ENCODE results near the gene CNNM2. TPM values are rescaled to one million over a fixed set of nuclear protein-coding genes. Genes with fewer than 3 reads are reported as not detected.

CNNM2 gene
- total RNA-seq, 1 experiment from 2014 or later: 7.2 TPM

DNA sequence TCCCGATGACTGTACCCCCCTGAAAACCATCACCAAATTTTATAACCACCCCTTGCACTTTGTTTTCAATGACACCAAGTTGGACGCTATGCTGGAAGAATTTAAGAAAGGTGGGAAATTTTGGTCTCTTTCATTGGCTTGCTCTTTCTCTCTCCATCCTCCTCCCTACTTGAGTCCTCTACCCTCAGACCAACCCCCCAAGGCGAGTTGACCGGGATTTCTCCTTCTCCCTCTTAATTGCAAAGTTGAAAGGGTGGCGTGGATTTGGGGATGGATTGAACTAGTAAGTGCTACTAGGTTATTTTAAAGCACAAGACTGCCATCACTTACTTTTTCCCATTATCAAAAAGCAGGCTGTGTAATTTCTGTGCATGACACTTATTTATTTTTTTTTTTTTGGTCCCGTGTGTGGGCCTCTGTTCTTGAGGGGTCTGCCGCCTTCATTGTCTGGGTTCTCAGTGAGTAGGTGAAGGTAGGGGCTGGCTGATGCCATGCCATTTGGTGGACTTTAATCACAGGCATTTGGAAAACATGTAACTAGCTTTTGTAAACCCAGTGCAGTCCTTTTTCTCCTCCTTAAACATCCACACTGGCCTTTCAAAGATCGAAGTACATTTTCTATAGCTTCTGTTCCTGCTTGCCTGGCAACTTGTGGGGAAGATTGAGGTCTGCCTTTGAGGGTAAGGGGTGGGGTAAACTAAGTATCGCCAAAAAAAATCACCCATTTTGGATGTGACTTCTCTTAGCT lies 2.1 kb downstream of the CNNM2 start:
- DNase-seq: no peak
- Histone ChIP-seq H3K79me2 (ENCODE audit: low read length) (peaks cover 22% of the 10 kb centered on the region), H3K36me3 (ENCODE audit: low read depth, low read length) (no peaks in the 10 kb centered on the region), H3K9me2 (replicated peaks; ENCODE audit: low read length) (no peaks in the 10 kb centered on the region), H3K4me1 (ENCODE audit: insufficient read depth, low read length) (peaks cover 22% of the 10 kb centered on the region), H3K27me3 (ENCODE audit: low read length) (no peaks in the 10 kb centered on the region), H3K9me3 (ENCODE audit: low read length) (no peaks in the 10 kb centered on the region), H4K20me1 (ENCODE audit: low read length) (no peaks in the 10 kb centered on the region), H3K27ac (ENCODE audit: low read length) (no peak overlapping the region), H3K4me3 (ENCODE audit: low read length) (peak overlapping the region; percentile 85), H3K4me2 (ENCODE audit: low read length) (peak overlapping the region; percentile 99), H2AFZ (ENCODE audit: low read length) (no peak overlapping the region), H3K9ac (ENCODE audit: low read length) (no peak overlapping the region), H3F3A (ENCODE audit: low read length, unreplicated experiment) (no peaks in the 10 kb centered on the region)
- POLR2A ChIA-PET (ENCODE audit: unreplicated experiment): no interaction called here
- CTCF ChIA-PET: no interaction called here
- intact Hi-C loops (cut with micrococcal nuclease): loop anchor here (10.0 kb wide), 1 partner anchor 65 kb away; no protein-coding TSS in a partner anchor
- TF ChIP-seq EZH2 (IDR thresholded peaks at IDR 0.05; ENCODE audit: low read length, unreplicated experiment) (no peak), EZH2phosphoT487 (IDR thresholded peaks at IDR 0.05; ENCODE audit: borderline replicate concordance, low read length) (no peak)
- TF ChIP-seq, protein P1, sequence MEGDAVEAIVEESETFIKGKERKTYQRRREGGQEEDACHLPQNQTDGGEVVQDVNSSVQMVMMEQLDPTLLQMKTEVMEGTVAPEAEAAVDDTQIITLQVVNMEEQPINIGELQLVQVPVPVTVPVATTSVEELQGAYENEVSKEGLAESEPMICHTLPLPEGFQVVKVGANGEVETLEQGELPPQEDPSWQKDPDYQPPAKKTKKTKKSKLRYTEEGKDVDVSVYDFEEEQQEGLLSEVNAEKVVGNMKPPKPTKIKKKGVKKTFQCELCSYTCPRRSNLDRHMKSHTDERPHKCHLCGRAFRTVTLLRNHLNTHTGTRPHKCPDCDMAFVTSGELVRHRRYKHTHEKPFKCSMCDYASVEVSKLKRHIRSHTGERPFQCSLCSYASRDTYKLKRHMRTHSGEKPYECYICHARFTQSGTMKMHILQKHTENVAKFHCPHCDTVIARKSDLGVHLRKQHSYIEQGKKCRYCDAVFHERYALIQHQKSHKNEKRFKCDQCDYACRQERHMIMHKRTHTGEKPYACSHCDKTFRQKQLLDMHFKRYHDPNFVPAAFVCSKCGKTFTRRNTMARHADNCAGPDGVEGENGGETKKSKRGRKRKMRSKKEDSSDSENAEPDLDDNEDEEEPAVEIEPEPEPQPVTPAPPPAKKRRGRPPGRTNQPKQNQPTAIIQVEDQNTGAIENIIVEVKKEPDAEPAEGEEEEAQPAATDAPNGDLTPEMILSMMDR (conservative IDR thresholded peaks at IDR 0.05; ENCODE audit: low read depth, low read length): no peak
- TSS peak; percentile 31 for BruUV-seq (replicated peaks)
- ATAC-seq: no peak

DNA sequence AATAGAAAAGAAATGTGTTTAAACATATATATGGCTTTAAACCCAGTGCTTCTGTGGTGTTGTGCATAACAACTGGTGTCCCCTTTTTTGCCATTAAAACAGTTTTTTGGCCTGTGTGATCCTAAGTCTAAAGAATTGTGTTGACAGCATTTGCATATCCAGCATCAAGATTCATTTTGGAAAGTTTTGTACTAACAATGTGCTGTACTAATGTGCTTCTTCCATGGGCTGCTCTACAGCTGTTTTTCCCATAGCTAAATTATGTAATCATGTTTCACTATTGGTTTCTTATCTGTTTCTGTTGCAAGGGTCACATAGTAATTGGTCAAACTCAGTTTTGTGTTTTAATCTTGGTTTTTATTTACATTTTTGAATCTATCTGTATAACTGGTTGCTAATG lies 5.5 kb downstream of the CNNM2 start:
- no TSS peak for BruUV-seq (replicated peaks)
- intact Hi-C loops (cut with micrococcal nuclease): loop anchor here (10.0 kb wide), 1 partner anchor 61 kb away; no protein-coding TSS in a partner anchor
- Histone ChIP-seq H3K36me3 (ENCODE audit: low read depth, low read length) (no peaks in the 10 kb centered on the region), H3K9ac (ENCODE audit: low read length) (no peak overlapping the region), H4K20me1 (ENCODE audit: low read length) (no peaks in the 10 kb centered on the region), H3K9me2 (replicated peaks; ENCODE audit: low read length) (no peaks in the 10 kb centered on the region), H3K9me3 (ENCODE audit: low read length) (no peaks in the 10 kb centered on the region), H3K79me2 (ENCODE audit: low read length) (peaks cover 22% of the 10 kb centered on the region), H2AFZ (ENCODE audit: low read length) (no peak overlapping the region), H3F3A (ENCODE audit: low read length, unreplicated experiment) (no peaks in the 10 kb centered on the region), H3K27me3 (ENCODE audit: low read length) (no peaks in the 10 kb centered on the region), H3K4me2 (ENCODE audit: low read length) (no peak overlapping the region), H3K4me3 (ENCODE audit: low read length) (no peak overlapping the region), H3K4me1 (ENCODE audit: insufficient read depth, low read length) (peaks cover 22% of the 10 kb centered on the region), H3K27ac (ENCODE audit: low read length) (no peak overlapping the region)
- DNase-seq: no peak
- POLR2A ChIA-PET (ENCODE audit: unreplicated experiment): no interaction called here
- no peak for ATAC-seq
- CTCF ChIA-PET: no interaction called here
- TF ChIP-seq, protein P1 (conservative IDR thresholded peaks at IDR 0.05; ENCODE audit: low read depth, low read length): no peak
- TF ChIP-seq EZH2phosphoT487 (IDR thresholded peaks at IDR 0.05; ENCODE audit: borderline replicate concordance, low read length) (no peak), EZH2 (IDR thresholded peaks at IDR 0.05; ENCODE audit: low read length, unreplicated experiment) (no peak)

DNA sequence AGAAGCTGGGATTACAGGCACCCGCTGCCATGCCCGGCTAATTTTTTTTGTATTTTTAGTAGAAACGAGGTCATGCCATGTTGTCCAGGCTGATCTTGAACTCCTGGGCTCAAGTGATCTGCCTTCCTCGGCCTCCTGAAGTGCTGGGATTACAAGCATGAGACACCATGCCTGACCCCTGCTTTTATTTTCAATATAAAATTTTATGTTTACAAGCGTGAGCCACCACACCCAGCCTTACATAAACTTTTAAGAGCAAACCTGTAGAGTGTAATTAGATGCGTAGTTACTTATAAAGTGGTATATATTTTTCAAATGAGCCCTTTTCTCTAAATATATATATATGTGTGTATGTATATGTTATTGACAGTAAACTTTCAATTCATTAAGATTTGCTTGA lies 8.7 kb downstream of the CNNM2 start:
- ATAC-seq (no peak), DNase-seq (no peak)
- intact Hi-C loops (cut with micrococcal nuclease): loop anchor here (10.0 kb wide), 1 partner anchor 58 kb away; no protein-coding TSS in a partner anchor
- H3K4me2 ChIP-seq (ENCODE audit: low read length): no peak overlapping the region
- no peaks in the 10 kb centered on the region for H3K79me2 ChIP-seq (ENCODE audit: low read length)
- no peak for TF ChIP-seq EZH2 (IDR thresholded peaks at IDR 0.05; ENCODE audit: low read length, unreplicated experiment)
- TF ChIP-seq, protein P1 (conservative IDR thresholded peaks at IDR 0.05; ENCODE audit: low read depth, low read length): no peak
- no peak for TF ChIP-seq EZH2phosphoT487 (IDR thresholded peaks at IDR 0.05; ENCODE audit: borderline replicate concordance, low read length)
- no peak overlapping the region for H3K27ac ChIP-seq (ENCODE audit: low read length)
- no peak overlapping the region for H2AFZ ChIP-seq (ENCODE audit: low read length)
- no peaks in the 10 kb centered on the region for H3K9me3 ChIP-seq (ENCODE audit: low read length)
- no TSS peak for BruUV-seq (replicated peaks)
- H3K27me3 ChIP-seq (ENCODE audit: low read length): no peaks in the 10 kb centered on the region
- H3K4me1 ChIP-seq (ENCODE audit: insufficient read depth, low read length): no peaks in the 10 kb centered on the region
- H3K9me2 ChIP-seq (replicated peaks; ENCODE audit: low read length): no peaks in the 10 kb centered on the region
- no peak overlapping the region for H3K4me3 ChIP-seq (ENCODE audit: low read length)
- H3K9ac ChIP-seq (ENCODE audit: low read length): no peak overlapping the region
- no peaks in the 10 kb centered on the region for H3F3A ChIP-seq (ENCODE audit: low read length, unreplicated experiment)
- ChIA-PET POLR2A (ENCODE audit: unreplicated experiment) (no interaction called here), CTCF (no interaction called here)
- no peaks in the 10 kb centered on the region for H4K20me1 ChIP-seq (ENCODE audit: low read length)
- no peaks in the 10 kb centered on the region for H3K36me3 ChIP-seq (ENCODE audit: low read depth, low read length)
